ENCODE data around the gene PITPNM3.

The PITPNM3 gene

GRCh38 chr17:6423931-6424330 lies 132.4 kb downstream of the PITPNM3 start:
- Histone ChIP-seq H3K4me1 (ENCODE audit: insufficient read depth, low read length) (no peaks in the 10 kb centered on the region; the same call in 1 of the 2 replicates), H3K9me3 (ENCODE audit: insufficient read depth, low read depth, low read length) (no peaks in the 10 kb centered on the region), H3K27ac (ENCODE audit: low read length) (no peak overlapping the region), H3K4me3 (ENCODE audit: low read length) (no peak overlapping the region), H3K9ac (ENCODE audit: low read depth, low read length) (no peak overlapping the region), H3K36me3 (ENCODE audit: insufficient read depth, low read depth, low read length) (no peaks in the 10 kb centered on the region), H3K27me3 (ENCODE audit: insufficient read depth, low read length) (no peaks in the 10 kb centered on the region)

- Histone ChIP-seq H3K4me1 (ENCODE audit: insufficient read depth, low read length) (no peaks in the 10 kb centered on the region; the same call in 1 of the 2 replicates), H3K36me3 (ENCODE audit: insufficient read depth, low read depth, low read length) (no peaks in the 10 kb centered on the region), H3K9me3 (ENCODE audit: insufficient read depth, low read depth, low read length) (no peaks in the 10 kb centered on the region), H3K4me3 (ENCODE audit: low read length) (no peak overlapping the region), H3K27me3 (ENCODE audit: insufficient read depth, low read length) (no peaks in the 10 kb centered on the region), H3K27ac (ENCODE audit: low read length) (no peak overlapping the region), H3K9ac (ENCODE audit: low read depth, low read length) (no peak overlapping the region)
Measured at GRCh38 chr17:6422654-6423241, 133.6 kb downstream of the PITPNM3 start.

GRCh38 chr17:6421700-6422604 lies 134.4 kb downstream of the PITPNM3 start:
- H3K4me1 ChIP-seq (ENCODE audit: insufficient read depth, low read length): no peaks in the 10 kb centered on the region; the same call in 1 of the 2 replicates
- no peak overlapping the region for H3K4me3 ChIP-seq (ENCODE audit: low read length)
- H3K9me3 ChIP-seq (ENCODE audit: insufficient read depth, low read depth, low read length): no peaks in the 10 kb centered on the region
- no peaks in the 10 kb centered on the region for H3K36me3 ChIP-seq (ENCODE audit: insufficient read depth, low read depth, low read length)
- no peak overlapping the region for H3K9ac ChIP-seq (ENCODE audit: low read depth, low read length)
- no peaks in the 10 kb centered on the region for H3K27me3 ChIP-seq (ENCODE audit: insufficient read depth, low read length)
- H3K27ac ChIP-seq (ENCODE audit: low read length): no peak overlapping the region

GRCh38 chr17:6420173-6420641 lies 136.1 kb downstream of the PITPNM3 start:
- Histone ChIP-seq H3K4me3 (ENCODE audit: low read length) (peak overlapping the region; percentile 18; the same call in 1 of the 2 replicates), H3K4me1 (ENCODE audit: insufficient read depth, low read length) (no peaks in the 10 kb centered on the region; the same call in 1 of the 2 replicates), H3K27ac (ENCODE audit: low read length) (no peak overlapping the region), H3K27me3 (ENCODE audit: insufficient read depth, low read length) (no peaks in the 10 kb centered on the region), H3K9me3 (ENCODE audit: insufficient read depth, low read depth, low read length) (no peaks in the 10 kb centered on the region), H3K9ac (ENCODE audit: low read depth, low read length) (no peak overlapping the region), H3K36me3 (ENCODE audit: insufficient read depth, low read depth, low read length) (no peaks in the 10 kb centered on the region)

GRCh38 chr17:6415616-6416015 lies 140.7 kb downstream of the PITPNM3 start:
- Histone ChIP-seq H3K4me1 (ENCODE audit: insufficient read depth, low read length) (no peaks in the 10 kb centered on the region; the same call in 1 of the 2 replicates), H3K27me3 (ENCODE audit: insufficient read depth, low read length) (no peaks in the 10 kb centered on the region), H3K9me3 (ENCODE audit: insufficient read depth, low read depth, low read length) (no peaks in the 10 kb centered on the region), H3K36me3 (ENCODE audit: insufficient read depth, low read depth, low read length) (no peaks in the 10 kb centered on the region), H3K9ac (ENCODE audit: low read depth, low read length) (no peak overlapping the region), H3K4me3 (ENCODE audit: low read length) (no peak overlapping the region), H3K27ac (ENCODE audit: low read length) (no peak overlapping the region)

- no peak overlapping the region for H3K9ac ChIP-seq (ENCODE audit: low read depth, low read length)
- H3K4me3 ChIP-seq (ENCODE audit: low read length): no peak overlapping the region
- H3K27me3 ChIP-seq (ENCODE audit: insufficient read depth, low read length): no peaks in the 10 kb centered on the region
- H3K9me3 ChIP-seq (ENCODE audit: insufficient read depth, low read depth, low read length): no peaks in the 10 kb centered on the region
- H3K27ac ChIP-seq (ENCODE audit: low read length): no peak overlapping the region
- no peaks in the 10 kb centered on the region for H3K4me1 ChIP-seq (ENCODE audit: insufficient read depth, low read length)
- no peaks in the 10 kb centered on the region for H3K36me3 ChIP-seq (ENCODE audit: insufficient read depth, low read depth, low read length)
Measured at GRCh38 chr17:6413065-6413464, 143.3 kb downstream of the PITPNM3 start.

GRCh38 chr17:6408735-6409134 lies 147.6 kb downstream of the PITPNM3 start:
- Histone ChIP-seq H3K4me3 (ENCODE audit: low read length) (no peak overlapping the region), H3K27ac (ENCODE audit: low read length) (no peak overlapping the region), H3K4me1 (ENCODE audit: insufficient read depth, low read length) (no peaks in the 10 kb centered on the region), H3K9me3 (ENCODE audit: insufficient read depth, low read depth, low read length) (no peaks in the 10 kb centered on the region), H3K9ac (ENCODE audit: low read depth, low read length) (no peak overlapping the region), H3K36me3 (ENCODE audit: insufficient read depth, low read depth, low read length) (no peaks in the 10 kb centered on the region), H3K27me3 (ENCODE audit: insufficient read depth, low read length) (no peaks in the 10 kb centered on the region)

- H3K27ac ChIP-seq (ENCODE audit: low read length): no peak overlapping the region
- no peaks in the 10 kb centered on the region for H3K9me3 ChIP-seq (ENCODE audit: insufficient read depth, low read depth, low read length)
- no peaks in the 10 kb centered on the region for H3K36me3 ChIP-seq (ENCODE audit: insufficient read depth, low read depth, low read length)
- H3K9ac ChIP-seq (ENCODE audit: low read depth, low read length): no peak overlapping the region
- no peaks in the 10 kb centered on the region for H3K4me1 ChIP-seq (ENCODE audit: insufficient read depth, low read length)
- no peaks in the 10 kb centered on the region for H3K27me3 ChIP-seq (ENCODE audit: insufficient read depth, low read length)
- H3K4me3 ChIP-seq (ENCODE audit: low read length): no peak overlapping the region
Measured at GRCh38 chr17:6408276-6408675, 148.1 kb downstream of the PITPNM3 start.

- Histone ChIP-seq H3K4me1 (ENCODE audit: insufficient read depth, low read length) (no peaks in the 10 kb centered on the region), H3K27ac (ENCODE audit: low read length) (no peak overlapping the region), H3K36me3 (ENCODE audit: insufficient read depth, low read depth, low read length) (no peaks in the 10 kb centered on the region), H3K27me3 (ENCODE audit: insufficient read depth, low read length) (no peaks in the 10 kb centered on the region), H3K9me3 (ENCODE audit: insufficient read depth, low read depth, low read length) (no peaks in the 10 kb centered on the region), H3K9ac (ENCODE audit: low read depth, low read length) (no peak overlapping the region), H3K4me3 (ENCODE audit: low read length) (no peak overlapping the region)
Measured at GRCh38 chr17:6402258-6402657, 154.1 kb downstream of the PITPNM3 start.

Data from iPS-20b (cell line).